HG03064 (cell line): ENCODE data around the gene ZNF665.
"Not testable (repeated sequence)": the region's sequence is repeated elsewhere in the genome, so short reads cannot be mapped to it uniquely, and the experiment has no call there.

Source experiments
- ATAC-seq: cut with Tn5 transposase; IDR thresholded peaks from one replicate; pipeline ENCODE4 v1.9.1; 2021; ENCODE audit warnings: low read depth; ENCODE audit not compliant: unreplicated experiment

ZNF665 gene

DNA sequence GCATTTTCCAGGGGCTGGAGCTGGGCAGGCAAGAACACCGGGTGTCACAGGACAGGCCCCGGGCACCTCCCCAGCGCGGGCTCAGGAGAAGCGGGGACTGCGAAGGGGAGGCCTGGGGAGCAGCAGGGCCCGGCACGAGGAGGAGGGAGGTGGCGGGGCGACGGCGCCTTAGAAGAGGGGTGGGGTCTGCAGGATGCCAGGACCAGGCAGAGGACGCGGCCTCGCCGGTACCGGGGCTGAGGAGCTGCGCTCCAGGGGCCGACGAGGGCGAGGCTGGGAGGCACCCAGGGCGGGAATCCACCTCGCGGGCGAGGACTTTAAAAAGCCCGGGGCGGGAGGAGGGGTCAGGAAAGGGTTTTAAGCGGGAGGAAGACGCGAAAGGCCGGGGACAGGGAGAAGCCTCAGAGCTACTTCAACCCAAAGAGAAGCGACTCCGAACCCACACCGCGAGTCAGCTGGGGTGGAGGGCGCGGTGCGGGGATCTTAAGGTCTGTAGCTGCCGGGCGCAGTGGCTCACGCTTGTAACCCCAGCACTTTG lies 35.0 kb downstream of the ZNF665 start:
- no peak for ATAC-seq

DNA sequence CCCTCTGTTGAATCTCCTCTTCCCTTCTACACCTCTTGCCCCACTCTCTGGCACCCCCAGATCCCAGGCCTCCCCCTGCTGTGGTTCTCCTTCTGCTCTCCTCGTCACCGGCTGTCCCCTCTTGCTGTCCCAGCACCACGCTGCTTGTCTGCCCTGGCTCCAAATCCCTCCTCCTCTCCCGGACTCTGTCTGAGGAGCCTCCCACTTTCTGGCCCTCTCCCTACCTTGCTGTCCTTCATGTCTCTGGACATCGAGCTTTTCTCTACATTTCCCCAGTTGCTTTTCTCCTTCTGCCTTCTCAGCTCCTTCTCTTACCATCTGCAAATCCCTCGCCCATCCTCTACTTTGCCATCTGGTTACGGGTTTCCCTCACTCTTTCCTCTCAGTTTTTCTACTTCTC lies 35.5 kb downstream of the ZNF665 start:
- no peak for ATAC-seq

- no peak for ATAC-seq
These were observed 36.3 kb downstream of the ZNF665 start for GRCh38 chr19:53156850-53157249.

GRCh38 chr19:53147645-53148044 lies 45.5 kb downstream of the ZNF665 start:
- ATAC-seq = no peak

GRCh38 chr19:53140351-53140750 lies 52.8 kb downstream of the ZNF665 start:
- no peak for ATAC-seq

DNA sequence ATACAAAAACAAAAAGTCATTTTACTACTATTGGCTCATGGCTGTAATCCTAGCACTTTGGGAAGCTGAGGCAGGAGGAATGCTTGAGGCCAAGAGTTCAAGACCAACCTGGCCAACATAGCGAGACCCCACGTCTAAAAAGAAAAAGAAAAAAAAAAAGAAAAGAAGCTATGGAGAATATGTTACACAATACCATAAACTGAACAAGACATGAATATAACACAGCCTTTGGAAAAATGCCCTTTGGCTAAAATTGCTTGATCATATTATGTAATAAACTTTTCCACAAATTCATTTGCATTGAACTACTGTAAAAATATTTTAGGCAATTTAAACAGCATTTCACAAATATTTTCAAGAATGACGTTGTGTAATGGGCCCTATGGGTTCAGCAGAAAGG lies 56.7 kb downstream of the ZNF665 start:
- no peak for ATAC-seq

DNA sequence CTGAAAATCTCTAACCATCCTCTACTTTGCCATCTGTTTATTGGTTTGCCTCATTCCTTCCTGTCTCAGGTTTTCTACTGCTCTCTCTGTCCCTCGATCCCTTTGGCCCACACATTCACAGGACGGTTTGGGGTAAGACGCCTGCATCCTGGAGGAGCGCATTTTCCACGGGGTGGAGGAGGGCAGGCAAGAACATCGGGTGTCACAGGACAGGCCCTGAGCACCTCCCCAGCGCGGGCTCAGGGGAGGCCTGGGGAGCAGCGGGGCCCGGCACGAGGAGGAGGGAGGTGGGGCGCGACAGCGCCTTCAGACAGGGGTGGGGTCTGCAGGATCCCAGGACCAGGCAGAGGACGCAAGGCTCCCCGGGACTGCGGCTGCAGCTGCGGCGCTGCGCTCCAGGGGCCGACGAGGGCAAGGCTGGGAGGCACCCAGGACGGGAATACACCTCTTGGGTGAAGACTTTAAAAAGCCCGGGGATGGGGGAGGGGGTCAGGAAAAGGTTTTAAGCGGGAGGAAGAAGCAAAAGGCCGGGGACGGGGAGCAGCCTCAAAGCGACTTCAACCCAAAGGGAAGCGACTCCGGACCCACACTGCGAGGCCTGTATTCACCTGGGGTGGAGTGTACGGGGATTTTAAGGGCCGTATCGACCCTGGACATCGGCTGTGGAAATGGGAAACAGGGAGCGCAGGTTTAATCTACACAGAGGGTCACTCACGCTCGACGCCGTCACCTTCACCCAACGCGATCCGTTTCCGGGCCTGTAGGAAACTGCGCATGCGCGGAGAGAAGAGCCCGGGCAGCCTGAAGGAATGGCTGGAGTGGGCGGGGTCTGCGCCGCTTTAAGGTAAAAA lies 60.8 kb downstream of the ZNF665 start, which contains the start of gene ZNF415:
Gene ZNF415 (minus strand): TSS at position 770 of the 851 bp plus-strand sequence. CDS start 10,234 bp downstream, outside the sequence.
- no peak for ATAC-seq

- no peak for ATAC-seq
These were observed 61.4 kb downstream of the ZNF665 start for GRCh38 chr19:53131727-53132126.

DNA sequence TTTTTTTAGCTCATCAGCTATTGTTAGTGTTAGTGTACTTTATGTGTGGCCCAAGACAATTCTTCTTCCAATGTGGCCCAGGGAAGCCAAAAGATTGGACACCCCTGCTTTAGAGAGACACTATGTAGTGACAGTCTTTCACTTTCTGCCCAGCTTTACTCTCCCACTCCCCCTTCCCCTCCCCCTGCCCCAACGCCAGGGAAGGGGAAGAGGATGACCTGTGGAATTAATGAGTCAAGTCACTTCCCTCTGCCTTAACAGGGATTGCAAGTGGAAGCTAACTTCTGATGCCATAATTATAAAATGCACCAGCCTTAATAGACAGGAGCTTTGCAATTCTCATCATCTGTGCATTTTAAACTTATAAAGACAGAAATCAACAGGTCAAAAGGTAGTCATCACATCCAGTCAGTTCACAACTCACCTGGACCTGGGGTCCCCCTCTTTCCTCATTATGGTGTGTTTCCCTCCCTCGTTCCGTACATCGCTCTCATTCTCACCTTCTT lies 62.0 kb downstream of the ZNF665 start:
- no peak for ATAC-seq

GRCh38 chr19:53130506-53130905 lies 62.7 kb downstream of the ZNF665 start:
- ATAC-seq = no peak

- ATAC-seq = not testable (repeated sequence)
These were observed 66.2 kb downstream of the ZNF665 start for GRCh38 chr19:53126733-53127526.

DNA sequence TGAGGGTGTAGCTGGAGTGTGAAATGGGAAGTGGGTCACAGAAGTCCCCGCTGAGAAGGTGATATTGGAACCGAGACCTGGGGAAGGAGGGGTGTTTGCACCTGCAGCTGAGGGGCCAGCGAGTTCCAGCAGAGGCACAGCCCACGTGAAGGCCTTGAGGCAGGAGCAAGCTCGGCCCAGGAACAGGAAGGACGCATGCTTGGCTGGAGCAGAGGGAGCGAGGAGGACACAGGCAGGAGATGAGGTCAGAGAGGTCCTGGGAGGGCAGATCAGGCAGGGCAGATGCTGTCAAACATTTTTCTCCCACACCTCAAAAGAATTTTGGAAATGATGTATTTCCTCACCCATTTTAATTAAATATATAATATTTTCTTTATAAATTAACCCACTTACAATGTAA lies 69.8 kb downstream of the ZNF665 start:
- no peak for ATAC-seq
